GM23338 (cell line): Measurements from ENCODE around the gene MTFR1L. TPM values are rescaled to one million over a fixed set of nuclear protein-coding genes. Genes with fewer than 3 reads are reported as not detected.

Experiments
- ATAC-seq: fragments of 200-7000 bp; cut with Tn5 transposase; 3 replicates; pipeline ENCODE4 v1.9.1; 2020
- DNase-seq: peaks from one replicate; pipeline ENCODE4 v3.0.0-alpha.2; 2015; ENCODE audit warnings: low spot score
- H2AFZ ChIP-seq: fragments of 200-600 bp; sonication (generic); 2 replicates; pipeline ENCODE4 v1.8.0; 2016; ENCODE audit warnings: antibody characterized with exemption, mild to moderate bottlenecking, moderate library complexity
- H3F3A ChIP-seq: fragments of 200-600 bp; sonication (generic); replicated peaks from 2 replicates; pipeline ENCODE4 v1.8.0; 2017; ENCODE audit warnings: antibody characterized with exemption, mixed run types, low read depth
- H3K27ac ChIP-seq: fragments of 200-600 bp; sonication (generic); 2 replicates; pipeline ENCODE4 v1.6.1; 2016; ENCODE audit warnings: low read depth
- H3K27me3 ChIP-seq: fragments of 200-600 bp; sonication (generic); 2 replicates; pipeline ENCODE4 v1.8.0; 2016; ENCODE audit warnings: mild to moderate bottlenecking, mixed run types, moderate library complexity; ENCODE audit not compliant: insufficient read depth
- H3K36me3 ChIP-seq: fragments of 200-600 bp; sonication (generic); 2 replicates; pipeline ENCODE4 v1.8.0; 2016; ENCODE audit warnings: mild to moderate bottlenecking; ENCODE audit not compliant: insufficient read depth
- H3K4me1 ChIP-seq: fragments of 200-600 bp; sonication (generic); 2 replicates; pipeline ENCODE4 v1.8.0; 2016; ENCODE audit warnings: mild to moderate bottlenecking, moderate library complexity; ENCODE audit not compliant: insufficient read depth
- H3K4me2 ChIP-seq: fragments of 200-600 bp; sonication (generic); 2 replicates; pipeline ENCODE4 v1.7.1; 2017; ENCODE audit warnings: mixed run types
- H3K4me3 ChIP-seq: fragments of 200-600 bp; sonication (generic); 2 replicates; pipeline ENCODE4 v1.6.1; 2016; ENCODE audit warnings: mixed run types
- H3K79me2 ChIP-seq: fragments of 200-600 bp; sonication (generic); replicated peaks from 2 replicates; pipeline ENCODE4 v1.8.0; 2017; ENCODE audit warnings: mild to moderate bottlenecking; ENCODE audit not compliant: insufficient read depth
- H3K9me2 ChIP-seq: fragments of 200-600 bp; sonication (generic); 2 replicates; pipeline ENCODE4 v1.8.0; 2017; ENCODE audit not compliant: insufficient read depth
- H4K20me1 ChIP-seq: fragments of 200-600 bp; sonication (generic); replicated peaks from 2 replicates; pipeline ENCODE4 v1.8.0; 2017; ENCODE audit warnings: mild to moderate bottlenecking; ENCODE audit not compliant: insufficient read depth
- H3K27ac Mint-ChIP-seq: 2 replicates; pipeline ENCODE4 v1.8.0; 2020; ENCODE audit warnings: inconsistent platforms, mild to moderate bottlenecking, moderate library complexity, mixed read lengths
- H3K27me3 Mint-ChIP-seq: 3 replicates; pipeline ENCODE4 v1.8.0; 2022; ENCODE audit warnings: low read depth, mild to moderate bottlenecking, moderate library complexity, mixed read lengths, inconsistent platforms; ENCODE audit not compliant: insufficient read depth, poor library complexity
- H3K36me3 Mint-ChIP-seq: 3 replicates; pipeline ENCODE4 v1.8.0; 2021; ENCODE audit warnings: low read depth, mild to moderate bottlenecking, inconsistent platforms, moderate library complexity, mixed read lengths
- H3K4me1 Mint-ChIP-seq: 3 replicates; pipeline ENCODE4 v1.8.0; 2020; ENCODE audit warnings: mild to moderate bottlenecking, inconsistent platforms, mixed read lengths
- H3K4me3 Mint-ChIP-seq: 3 replicates; pipeline ENCODE4 v1.8.0; 2021; ENCODE audit warnings: moderate library complexity, mild to moderate bottlenecking, inconsistent platforms, mixed read lengths
- H3K9me3 Mint-ChIP-seq: 3 replicates; pipeline ENCODE4 v1.8.0; 2020; ENCODE audit warnings: moderate library complexity, mild to moderate bottlenecking, inconsistent platforms, mixed read lengths
- CREB1 ChIP-seq: fragments of 250-450 bp; sonication (Bioruptor Pico); IDR thresholded peaks from 2 replicates; pipeline ENCODE4 v1.5.0; 2020; ENCODE audit warnings: low read depth, mild to moderate bottlenecking, moderate library complexity
- EZH2 ChIP-seq: fragments of 200-600 bp; sonication (generic); IDR thresholded peaks from one replicate; pipeline ENCODE4 v1.8.0; 2017; ENCODE audit warnings: antibody characterized with exemption, mild to moderate bottlenecking, low read depth; ENCODE audit not compliant: unreplicated experiment
- EZH2phosphoT487 ChIP-seq: fragments of 200-600 bp; sonication (generic); IDR thresholded peaks from one replicate; pipeline ENCODE4 v1.8.1; 2018; ENCODE audit warnings: antibody characterized with exemption; ENCODE audit not compliant: unreplicated experiment
- JUNB ChIP-seq: IDR thresholded peaks from one replicate; pipeline ENCODE4 v1.6.1; 2016; ENCODE audit warnings: antibody characterized with exemption; ENCODE audit not compliant: unreplicated experiment
- NANOG ChIP-seq: IDR thresholded peaks from 2 replicates; pipeline ENCODE4 v1.6.1; 2016; ENCODE audit warnings: antibody characterized with exemption, borderline replicate concordance
- POLR2AphosphoS5 ChIP-seq: IDR thresholded peaks from 2 replicates; pipeline ENCODE4 v1.6.1; 2016; ENCODE audit warnings: antibody characterized with exemption, low read depth
- REST ChIP-seq: IDR thresholded peaks from one replicate; pipeline ENCODE4 v1.6.1; 2018; ENCODE audit warnings: antibody characterized with exemption; ENCODE audit not compliant: unreplicated experiment
- STAT1 ChIP-seq: IDR thresholded peaks from one replicate; pipeline ENCODE4 v1.6.1; 2016; ENCODE audit warnings: antibody characterized with exemption; ENCODE audit not compliant: unreplicated experiment
- ZNF114 ChIP-seq: fragments of 250-450 bp; sonication (Bioruptor Pico); IDR thresholded peaks from 2 replicates; pipeline ENCODE4 v1.5.0; 2020; ENCODE audit warnings: mild to moderate bottlenecking, moderate library complexity
- ZNF331 ChIP-seq: fragments of 250-450 bp; sonication (Bioruptor Pico); IDR thresholded peaks from 2 replicates; pipeline ENCODE4 v1.5.0; 2020; ENCODE audit warnings: low read depth, mild to moderate bottlenecking, moderate library complexity
- polyA plus RNA-seq: library from polyadenylated mRNA; unstranded; fragments of >200 nt; fragmentation: Nextera tagmentation; extraction: Ambion mirVana; gene quantifications from 2 replicates; pipeline ENCODE4 v1.2.1, GENCODE V29; 2016
- total RNA-seq: library from RNA; depleted of rRNA; stranded (reverse); fragments of >200 nt; shearing (Covaris generic); gene quantifications from 2 replicates; pipeline ENCODE4 v1.2.3, GENCODE V29; 2014
- TF ChIP-seq, protein P1 (sequence below): IDR thresholded peaks from 2 replicates; pipeline ENCODE4 v1.6.1; 2016; ENCODE audit warnings: antibody characterized with exemption
- TF ChIP-seq, protein P2 (sequence below): fragments of 250-450 bp; sonication (Bioruptor Pico); IDR thresholded peaks from 2 replicates; pipeline ENCODE4 v1.5.0; 2020; ENCODE audit warnings: mild to moderate bottlenecking, moderate library complexity
- TF ChIP-seq, protein P3 (sequence below), 2 experiments: fragments of 200-600 bp in 1 of 2; sonication (generic) in 1 of 2; conservative IDR thresholded peaks; 2 replicates each; pipeline versions ENCODE4 v1.5.1 to v1.6.1; 2016 to 2017; ENCODE audit warnings: antibody characterized with exemption in 2 of 2, low read depth in 2 of 2, mild to moderate bottlenecking in 2 of 2, moderate library complexity in 1 of 2

MTFR1L gene
- total and polyA plus RNA-seq, 2 experiments from 2014 or later, result 14.8 to 22.7 TPM

GRCh38 chr1:25828491-25828890, 8.7 kb downstream of the MTFR1L start:
- no peak overlapping the region for H3K27ac ChIP-seq
- H3K4me2 ChIP-seq, result no peak overlapping the region
- H3K27me3 ChIP-seq, result no peaks in the 10 kb centered on the region
- Mint-ChIP-seq H3K27me3 (no peaks in the 10 kb centered on the region), H3K4me1 (no peaks in the 10 kb centered on the region), H3K36me3 (peaks cover 54% of the 10 kb centered on the region), H3K9me3 (no peaks in the 10 kb centered on the region), H3K4me3 (no peak overlapping the region), H3K27ac (no peak overlapping the region)
- H3K79me2 ChIP-seq, result 0 out of 2 replicates have a peak, but pooled peaks cover 4% of the 10 kb centered on the region
- ATAC-seq (no peak), DNase-seq (no peak)
- H3F3A ChIP-seq, result peaks cover 4% of the 10 kb centered on the region; the same call in 1 of the 2 replicates
- no peak overlapping the region for H3K4me3 ChIP-seq
- no peak overlapping the region for H2AFZ ChIP-seq
- peaks cover 51% of the 10 kb centered on the region for H3K36me3 ChIP-seq
- TF ChIP-seq EZH2, result no peak
- TF ChIP-seq ZNF114, result no peak
- no peak for TF ChIP-seq JUNB
- TF ChIP-seq STAT1, result no peak
- no peak for TF ChIP-seq NANOG
- TF ChIP-seq, protein P1, sequence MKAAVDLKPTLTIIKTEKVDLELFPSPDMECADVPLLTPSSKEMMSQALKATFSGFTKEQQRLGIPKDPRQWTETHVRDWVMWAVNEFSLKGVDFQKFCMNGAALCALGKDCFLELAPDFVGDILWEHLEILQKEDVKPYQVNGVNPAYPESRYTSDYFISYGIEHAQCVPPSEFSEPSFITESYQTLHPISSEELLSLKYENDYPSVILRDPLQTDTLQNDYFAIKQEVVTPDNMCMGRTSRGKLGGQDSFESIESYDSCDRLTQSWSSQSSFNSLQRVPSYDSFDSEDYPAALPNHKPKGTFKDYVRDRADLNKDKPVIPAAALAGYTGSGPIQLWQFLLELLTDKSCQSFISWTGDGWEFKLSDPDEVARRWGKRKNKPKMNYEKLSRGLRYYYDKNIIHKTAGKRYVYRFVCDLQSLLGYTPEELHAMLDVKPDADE, result no peak
- no peak for TF ChIP-seq REST
- TF ChIP-seq EZH2phosphoT487, result no peak
- TF ChIP-seq, protein P2, sequence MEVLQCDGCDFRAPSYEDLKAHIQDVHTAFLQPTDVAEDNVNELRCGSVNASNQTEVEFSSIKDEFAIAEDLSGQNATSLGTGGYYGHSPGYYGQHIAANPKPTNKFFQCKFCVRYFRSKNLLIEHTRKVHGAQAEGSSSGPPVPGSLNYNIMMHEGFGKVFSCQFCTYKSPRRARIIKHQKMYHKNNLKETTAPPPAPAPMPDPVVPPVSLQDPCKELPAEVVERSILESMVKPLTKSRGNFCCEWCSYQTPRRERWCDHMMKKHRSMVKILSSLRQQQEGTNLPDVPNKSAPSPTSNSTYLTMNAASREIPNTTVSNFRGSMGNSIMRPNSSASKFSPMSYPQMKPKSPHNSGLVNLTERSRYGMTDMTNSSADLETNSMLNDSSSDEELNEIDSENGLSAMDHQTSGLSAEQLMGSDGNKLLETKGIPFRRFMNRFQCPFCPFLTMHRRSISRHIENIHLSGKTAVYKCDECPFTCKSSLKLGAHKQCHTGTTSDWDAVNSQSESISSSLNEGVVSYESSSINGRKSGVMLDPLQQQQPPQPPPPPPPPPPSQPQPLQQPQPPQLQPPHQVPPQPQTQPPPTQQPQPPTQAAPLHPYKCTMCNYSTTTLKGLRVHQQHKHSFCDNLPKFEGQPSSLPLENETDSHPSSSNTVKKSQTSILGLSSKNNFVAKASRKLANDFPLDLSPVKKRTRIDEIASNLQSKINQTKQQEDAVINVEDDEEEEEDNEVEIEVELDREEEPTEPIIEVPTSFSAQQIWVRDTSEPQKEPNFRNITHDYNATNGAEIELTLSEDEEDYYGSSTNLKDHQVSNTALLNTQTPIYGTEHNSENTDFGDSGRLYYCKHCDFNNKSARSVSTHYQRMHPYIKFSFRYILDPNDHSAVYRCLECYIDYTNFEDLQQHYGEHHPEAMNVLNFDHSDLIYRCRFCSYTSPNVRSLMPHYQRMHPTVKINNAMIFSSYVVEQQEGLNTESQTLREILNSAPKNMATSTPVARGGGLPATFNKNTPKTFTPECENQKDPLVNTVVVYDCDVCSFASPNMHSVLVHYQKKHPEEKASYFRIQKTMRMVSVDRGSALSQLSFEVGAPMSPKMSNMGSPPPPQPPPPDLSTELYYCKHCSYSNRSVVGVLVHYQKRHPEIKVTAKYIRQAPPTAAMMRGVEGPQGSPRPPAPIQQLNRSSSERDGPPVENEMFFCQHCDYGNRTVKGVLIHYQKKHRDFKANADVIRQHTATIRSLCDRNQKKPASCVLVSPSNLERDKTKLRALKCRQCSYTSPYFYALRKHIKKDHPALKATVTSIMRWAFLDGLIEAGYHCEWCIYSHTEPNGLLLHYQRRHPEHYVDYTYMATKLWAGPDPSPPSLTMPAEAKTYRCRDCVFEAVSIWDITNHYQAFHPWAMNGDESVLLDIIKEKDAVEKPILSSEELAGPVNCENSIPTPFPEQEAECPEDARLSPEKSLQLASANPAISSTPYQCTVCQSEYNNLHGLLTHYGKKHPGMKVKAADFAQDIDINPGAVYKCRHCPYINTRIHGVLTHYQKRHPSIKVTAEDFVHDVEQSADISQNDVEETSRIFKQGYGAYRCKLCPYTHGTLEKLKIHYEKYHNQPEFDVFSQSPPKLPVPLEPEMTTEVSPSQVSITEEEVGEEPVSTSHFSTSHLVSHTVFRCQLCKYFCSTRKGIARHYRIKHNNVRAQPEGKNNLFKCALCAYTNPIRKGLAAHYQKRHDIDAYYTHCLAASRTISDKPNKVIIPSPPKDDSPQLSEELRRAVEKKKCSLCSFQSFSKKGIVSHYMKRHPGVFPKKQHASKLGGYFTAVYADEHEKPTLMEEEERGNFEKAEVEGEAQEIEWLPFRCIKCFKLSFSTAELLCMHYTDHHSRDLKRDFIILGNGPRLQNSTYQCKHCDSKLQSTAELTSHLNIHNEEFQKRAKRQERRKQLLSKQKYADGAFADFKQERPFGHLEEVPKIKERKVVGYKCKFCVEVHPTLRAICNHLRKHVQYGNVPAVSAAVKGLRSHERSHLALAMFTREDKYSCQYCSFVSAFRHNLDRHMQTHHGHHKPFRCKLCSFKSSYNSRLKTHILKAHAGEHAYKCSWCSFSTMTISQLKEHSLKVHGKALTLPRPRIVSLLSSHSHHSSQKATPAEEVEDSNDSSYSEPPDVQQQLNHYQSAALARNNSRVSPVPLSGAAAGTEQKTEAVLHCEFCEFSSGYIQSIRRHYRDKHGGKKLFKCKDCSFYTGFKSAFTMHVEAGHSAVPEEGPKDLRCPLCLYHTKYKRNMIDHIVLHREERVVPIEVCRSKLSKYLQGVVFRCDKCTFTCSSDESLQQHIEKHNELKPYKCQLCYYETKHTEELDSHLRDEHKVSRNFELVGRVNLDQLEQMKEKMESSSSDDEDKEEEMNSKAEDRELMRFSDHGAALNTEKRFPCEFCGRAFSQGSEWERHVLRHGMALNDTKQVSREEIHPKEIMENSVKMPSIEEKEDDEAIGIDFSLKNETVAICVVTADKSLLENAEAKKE (CRISPR knock-in tag), result no peak
- TF ChIP-seq CREB1 (CRISPR knock-in tag), result no peak
- TF ChIP-seq, protein P3, sequence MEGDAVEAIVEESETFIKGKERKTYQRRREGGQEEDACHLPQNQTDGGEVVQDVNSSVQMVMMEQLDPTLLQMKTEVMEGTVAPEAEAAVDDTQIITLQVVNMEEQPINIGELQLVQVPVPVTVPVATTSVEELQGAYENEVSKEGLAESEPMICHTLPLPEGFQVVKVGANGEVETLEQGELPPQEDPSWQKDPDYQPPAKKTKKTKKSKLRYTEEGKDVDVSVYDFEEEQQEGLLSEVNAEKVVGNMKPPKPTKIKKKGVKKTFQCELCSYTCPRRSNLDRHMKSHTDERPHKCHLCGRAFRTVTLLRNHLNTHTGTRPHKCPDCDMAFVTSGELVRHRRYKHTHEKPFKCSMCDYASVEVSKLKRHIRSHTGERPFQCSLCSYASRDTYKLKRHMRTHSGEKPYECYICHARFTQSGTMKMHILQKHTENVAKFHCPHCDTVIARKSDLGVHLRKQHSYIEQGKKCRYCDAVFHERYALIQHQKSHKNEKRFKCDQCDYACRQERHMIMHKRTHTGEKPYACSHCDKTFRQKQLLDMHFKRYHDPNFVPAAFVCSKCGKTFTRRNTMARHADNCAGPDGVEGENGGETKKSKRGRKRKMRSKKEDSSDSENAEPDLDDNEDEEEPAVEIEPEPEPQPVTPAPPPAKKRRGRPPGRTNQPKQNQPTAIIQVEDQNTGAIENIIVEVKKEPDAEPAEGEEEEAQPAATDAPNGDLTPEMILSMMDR (conservative IDR thresholded peaks at IDR 0.05; ENCODE audit: low read depth in 2 of 2), result no peak
- TF ChIP-seq ZNF331, result no peak
- no peak for TF ChIP-seq POLR2AphosphoS5
- no peaks in the 10 kb centered on the region for H3K9me2 ChIP-seq
- peaks cover 17% of the 10 kb centered on the region for H4K20me1 ChIP-seq
- no peaks in the 10 kb centered on the region for H3K4me1 ChIP-seq
